Measurements from ENCODE around the gene CCM2L.

CCM2L gene

GRCh38 chr20:31979713-31980426 lies 30.4 kb upstream of the CCM2L start:
- no peak overlapping the region for H3K14ac ChIP-seq (ENCODE audit: low read length in 2 of 2)
- no peak overlapping the region for H3K27ac ChIP-seq (ENCODE audit: low read length, poor library complexity, severe bottlenecking)
- no peak overlapping the region for H2BK15ac ChIP-seq (ENCODE audit: low read depth, poor library complexity, severe bottlenecking)
- DNase-seq, result no peak
- no peak overlapping the region for H2BK12ac ChIP-seq (ENCODE audit: low read length in 2 of 2)
- no peaks in the 10 kb centered on the region for H3K36me3 ChIP-seq (ENCODE audit: control insufficient read depth in 1 of 2, insufficient read depth in 2 of 2, low read depth in 1 of 2, low read length in 2 of 2)
- H2BK5ac ChIP-seq (ENCODE audit: low read depth, low read length, poor library complexity, severe bottlenecking), result no peak overlapping the region
- no peaks in the 10 kb centered on the region for H3K9me3 ChIP-seq (ENCODE audit: control insufficient read depth, low read length)
- H4K8ac ChIP-seq (ENCODE audit: low read length), result no peak overlapping the region
- peaks cover 55 to 74% of the 10 kb centered on the region in 2 experiments for H3K27me3 ChIP-seq (ENCODE audit: control insufficient read depth in 1 of 2, insufficient read depth in 1 of 2, low read length in 2 of 2)
- no peak overlapping the region for H4K91ac ChIP-seq (ENCODE audit: low read length)
- H3K4ac ChIP-seq (ENCODE audit: low read depth in 1 of 2, low read length in 2 of 2), result no peak overlapping the region
- no peak overlapping the region for H3K18ac ChIP-seq (ENCODE audit: low read depth in 1 of 2, low read length in 2 of 2)
- H3K4me2 ChIP-seq (ENCODE audit: low read length, poor library complexity, severe bottlenecking), result no peak overlapping the region
- H2AK5ac ChIP-seq (ENCODE audit: low read length, severe bottlenecking), result no peak overlapping the region
- H3K9ac ChIP-seq (ENCODE audit: low read length), result no peak overlapping the region
- no peak overlapping the region for H2BK120ac ChIP-seq (ENCODE audit: low read depth, low read length)
- no peak overlapping the region for H2AFZ ChIP-seq (ENCODE audit: low read depth, low read length)
- peaks cover 2% of the 10 kb centered on the region for H3K4me1 ChIP-seq (ENCODE audit: control insufficient read depth, insufficient read depth, low read depth, low read length)
- H3K4me3 ChIP-seq (ENCODE audit: insufficient read depth in 1 of 2, low read depth in 1 of 2, low read length in 2 of 2), result no peak overlapping the region
- H3K23ac ChIP-seq (ENCODE audit: low read length in 2 of 2), result no peak overlapping the region
- WGBS, result 68% methylated on average over 5 of the region's 6 CpGs
- no peaks in the 10 kb centered on the region for H3K79me1 ChIP-seq (replicated peaks; ENCODE audit: low read length, poor library complexity, severe bottlenecking)

DNA sequence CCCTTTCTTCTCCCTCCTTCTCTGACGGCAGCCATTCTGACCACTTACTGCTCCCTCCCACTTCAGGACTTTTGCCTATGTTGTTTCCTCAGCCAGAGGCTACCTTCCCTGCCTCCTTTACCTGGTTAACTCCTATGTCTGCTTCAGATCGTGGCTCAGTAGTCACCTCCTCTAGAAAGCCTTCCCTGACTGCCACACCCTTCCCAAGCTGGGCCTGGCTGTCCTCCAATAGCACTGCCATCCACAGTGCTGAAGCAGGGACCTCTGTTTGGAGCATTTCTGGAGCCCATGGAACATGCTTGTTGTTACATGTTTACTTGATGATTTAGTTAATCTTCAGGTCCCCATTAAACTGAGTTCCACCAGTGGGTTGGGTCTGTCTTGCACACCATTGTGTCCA lies 28.5 kb upstream of the CCM2L start:
- WGBS, result 71% methylated on average over 2 of the region's 2 CpGs

GRCh38 chr20:31984981-31985471 lies 25.2 kb upstream of the CCM2L start:
- H3K9me3 ChIP-seq (ENCODE audit: control insufficient read depth, low read length), result no peaks in the 10 kb centered on the region
- no peak overlapping the region for H2AFZ ChIP-seq (ENCODE audit: low read depth, low read length)
- no peak overlapping the region for H3K14ac ChIP-seq (ENCODE audit: low read length in 2 of 2)
- H2BK12ac ChIP-seq (ENCODE audit: low read length in 2 of 2), result no peak overlapping the region
- no peak overlapping the region for H3K9ac ChIP-seq (ENCODE audit: low read length)
- H3K27me3 ChIP-seq (ENCODE audit: control insufficient read depth in 1 of 2, insufficient read depth in 1 of 2, low read length in 2 of 2), result peaks cover 44 to 55% of the 10 kb centered on the region in 2 experiments
- no peak overlapping the region for H3K4me2 ChIP-seq (ENCODE audit: low read length, poor library complexity, severe bottlenecking)
- no peak overlapping the region for H2AK5ac ChIP-seq (ENCODE audit: low read length, severe bottlenecking)
- no peak for DNase-seq
- no peak overlapping the region for H2BK15ac ChIP-seq (ENCODE audit: low read depth, poor library complexity, severe bottlenecking)
- H3K79me1 ChIP-seq (replicated peaks; ENCODE audit: low read length, poor library complexity, severe bottlenecking), result no peaks in the 10 kb centered on the region
- H3K4me1 ChIP-seq (ENCODE audit: control insufficient read depth, insufficient read depth, low read depth, low read length), result no peaks in the 10 kb centered on the region
- H3K23ac ChIP-seq (ENCODE audit: low read length in 2 of 2), result peak overlapping the region in 1 of 2 experiments; percentile 48
- no peak overlapping the region for H4K91ac ChIP-seq (ENCODE audit: low read length)
- H3K18ac ChIP-seq (ENCODE audit: low read depth in 1 of 2, low read length in 2 of 2), result no peak overlapping the region
- H2BK120ac ChIP-seq (ENCODE audit: low read depth, low read length), result no peak overlapping the region
- H3K36me3 ChIP-seq (ENCODE audit: control insufficient read depth in 1 of 2, insufficient read depth in 2 of 2, low read depth in 1 of 2, low read length in 2 of 2), result no peaks in the 10 kb centered on the region
- H2BK5ac ChIP-seq (ENCODE audit: low read depth, low read length, poor library complexity, severe bottlenecking), result no peak overlapping the region
- H3K27ac ChIP-seq (ENCODE audit: low read length, poor library complexity, severe bottlenecking), result no peak overlapping the region
- 53% methylated on average over 6 of the region's 6 CpGs for WGBS
- no peak overlapping the region for H3K4ac ChIP-seq (ENCODE audit: low read depth in 1 of 2, low read length in 2 of 2)
- no peak overlapping the region for H3K4me3 ChIP-seq (ENCODE audit: insufficient read depth in 1 of 2, low read depth in 1 of 2, low read length in 2 of 2)
- H4K8ac ChIP-seq (ENCODE audit: low read length), result no peak overlapping the region

More for the DNA sequence above, 28.5 kb upstream of the CCM2L start:
- Histone ChIP-seq H3K27me3 (ENCODE audit: control insufficient read depth in 1 of 2, insufficient read depth in 1 of 2, low read length in 2 of 2) (peaks cover 50 to 73% of the 10 kb centered on the region in 2 experiments), H3K4me3 (ENCODE audit: insufficient read depth in 1 of 2, low read depth in 1 of 2, low read length in 2 of 2) (no peak overlapping the region), H3K36me3 (ENCODE audit: control insufficient read depth in 1 of 2, insufficient read depth in 2 of 2, low read depth in 1 of 2, low read length in 2 of 2) (no peaks in the 10 kb centered on the region), H3K9me3 (ENCODE audit: control insufficient read depth, low read length) (no peaks in the 10 kb centered on the region), H3K79me1 (replicated peaks; ENCODE audit: low read length, poor library complexity, severe bottlenecking) (no peaks in the 10 kb centered on the region), H4K8ac (ENCODE audit: low read length) (no peak overlapping the region), H3K4me1 (ENCODE audit: control insufficient read depth, insufficient read depth, low read depth, low read length) (no peaks in the 10 kb centered on the region), H3K9ac (ENCODE audit: low read length) (no peak overlapping the region), H2AFZ (ENCODE audit: low read depth, low read length) (no peak overlapping the region), H3K14ac (ENCODE audit: low read length in 2 of 2) (no peak overlapping the region), H3K23ac (ENCODE audit: low read length in 2 of 2) (peak overlapping the region in 1 of 2 experiments; percentile 14), H2BK12ac (ENCODE audit: low read length in 2 of 2) (no peak overlapping the region), H2BK120ac (ENCODE audit: low read depth, low read length) (no peak overlapping the region), H4K91ac (ENCODE audit: low read length) (no peak overlapping the region), H3K4ac (ENCODE audit: low read depth in 1 of 2, low read length in 2 of 2) (no peak overlapping the region), H3K27ac (ENCODE audit: low read length, poor library complexity, severe bottlenecking) (no peak overlapping the region), H2BK5ac (ENCODE audit: low read depth, low read length, poor library complexity, severe bottlenecking) (no peak overlapping the region), H2BK15ac (ENCODE audit: low read depth, poor library complexity, severe bottlenecking) (no peak overlapping the region), H2AK5ac (ENCODE audit: low read length, severe bottlenecking) (no peak overlapping the region), H3K18ac (ENCODE audit: low read depth in 1 of 2, low read length in 2 of 2) (no peak overlapping the region), H3K4me2 (ENCODE audit: low read length, poor library complexity, severe bottlenecking) (no peak overlapping the region)
- no peak for DNase-seq

DNA sequence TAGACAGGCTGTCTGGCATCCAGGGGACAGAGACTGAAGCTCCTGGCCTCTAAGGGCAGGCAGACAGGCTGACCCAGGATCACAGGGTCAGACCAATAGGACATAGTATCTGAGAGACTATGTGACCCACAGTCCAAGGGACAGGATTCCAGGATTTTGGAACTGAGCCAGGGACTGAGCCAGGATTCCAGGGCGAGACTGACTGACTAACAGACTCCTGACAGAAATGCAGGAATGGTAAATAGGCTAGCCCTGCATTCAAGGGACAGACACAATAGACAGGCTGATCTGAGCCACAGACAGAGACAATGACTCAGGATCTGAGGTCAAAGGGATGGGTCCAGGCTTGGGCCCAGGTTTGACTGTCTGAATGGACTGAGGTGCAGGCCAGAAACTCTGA lies 22.5 kb upstream of the CCM2L start:
- Histone ChIP-seq H3K79me1 (replicated peaks; ENCODE audit: low read length, poor library complexity, severe bottlenecking) (no peaks in the 10 kb centered on the region), H4K8ac (ENCODE audit: low read length) (no peak overlapping the region), H3K4me2 (ENCODE audit: low read length, poor library complexity, severe bottlenecking) (no peak overlapping the region), H3K36me3 (ENCODE audit: control insufficient read depth in 1 of 2, insufficient read depth in 2 of 2, low read depth in 1 of 2, low read length in 2 of 2) (no peaks in the 10 kb centered on the region), H3K4ac (ENCODE audit: low read depth in 1 of 2, low read length in 2 of 2) (no peak overlapping the region), H3K18ac (ENCODE audit: low read depth in 1 of 2, low read length in 2 of 2) (no peak overlapping the region), H3K27me3 (ENCODE audit: control insufficient read depth in 1 of 2, insufficient read depth in 1 of 2, low read length in 2 of 2) (peaks cover 43 to 45% of the 10 kb centered on the region in 2 experiments), H3K14ac (ENCODE audit: low read length in 2 of 2) (no peak overlapping the region), H3K9ac (ENCODE audit: low read length) (no peak overlapping the region), H3K4me1 (ENCODE audit: control insufficient read depth, insufficient read depth, low read depth, low read length) (no peaks in the 10 kb centered on the region), H3K4me3 (ENCODE audit: insufficient read depth in 1 of 2, low read depth in 1 of 2, low read length in 2 of 2) (no peak overlapping the region), H2AFZ (ENCODE audit: low read depth, low read length) (no peak overlapping the region), H2BK5ac (ENCODE audit: low read depth, low read length, poor library complexity, severe bottlenecking) (no peak overlapping the region), H3K9me3 (ENCODE audit: control insufficient read depth, low read length) (no peaks in the 10 kb centered on the region), H2BK120ac (ENCODE audit: low read depth, low read length) (no peak overlapping the region), H3K27ac (ENCODE audit: low read length, poor library complexity, severe bottlenecking) (no peak overlapping the region), H2BK12ac (ENCODE audit: low read length in 2 of 2) (no peak overlapping the region), H2AK5ac (ENCODE audit: low read length, severe bottlenecking) (no peak overlapping the region), H2BK15ac (ENCODE audit: low read depth, poor library complexity, severe bottlenecking) (no peak overlapping the region), H3K23ac (ENCODE audit: low read length in 2 of 2) (no peak overlapping the region), H4K91ac (ENCODE audit: low read length) (no peak overlapping the region)
- 70% methylated on average over 1 of the region's 1 CpG for WGBS
- peak; percentile 12 for DNase-seq
